ENCODE measurements around the gene FAM219A.
"Not testable (repeated sequence)": the region's sequence is repeated elsewhere in the genome, so short reads cannot be mapped to it uniquely, and the experiment has no call there.

FAM219A gene

DNA sequence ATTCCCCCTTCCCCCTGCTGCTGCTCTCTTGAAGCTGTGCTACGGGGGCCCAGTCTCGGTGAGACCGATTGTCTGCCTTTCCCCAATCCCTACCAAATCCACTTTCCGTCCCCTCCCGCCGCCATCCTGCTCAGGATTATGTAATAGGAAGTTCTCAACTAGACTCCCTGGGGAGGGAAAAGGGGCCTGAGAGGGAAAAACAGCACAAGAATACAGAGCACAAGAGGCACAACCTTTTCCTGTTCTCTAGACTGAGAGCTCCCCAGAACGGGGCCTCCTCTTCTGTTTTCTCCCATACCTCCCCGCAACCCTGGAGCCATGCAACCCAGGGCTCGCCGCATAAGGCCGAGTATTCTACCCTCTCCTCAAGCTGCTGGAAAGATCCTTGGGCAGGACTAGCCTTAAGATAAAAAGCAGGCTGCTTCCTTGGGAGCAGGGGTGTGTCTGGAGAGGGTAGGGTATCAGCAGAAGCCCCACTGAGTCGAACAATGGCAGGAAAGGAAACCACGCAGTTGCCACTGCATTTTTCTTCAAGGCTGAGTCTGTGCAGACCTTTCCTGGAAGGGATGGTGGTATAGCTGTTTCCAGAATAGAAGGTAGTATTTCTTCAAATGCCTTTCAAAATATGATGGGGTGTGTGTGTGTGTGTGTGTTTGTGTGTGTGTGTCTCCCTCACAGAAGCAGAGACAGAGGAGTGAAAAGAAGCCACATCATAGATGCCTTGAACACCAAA lies 94.6 kb downstream of the FAM219A start:
- no peak for DNase-seq (ENCODE audit: low read depth in 1 of 2, low spot score in 1 of 2)
- in situ Hi-C loops (cut with HindIII; ENCODE audit: low pct_unique_long_range_greater_than_20kb, low sequenced_read_pairs), result no loop called here
- TF ChIP-seq JUND (IDR thresholded peaks at IDR 0.05; ENCODE audit: low read depth), result no peak

DNA sequence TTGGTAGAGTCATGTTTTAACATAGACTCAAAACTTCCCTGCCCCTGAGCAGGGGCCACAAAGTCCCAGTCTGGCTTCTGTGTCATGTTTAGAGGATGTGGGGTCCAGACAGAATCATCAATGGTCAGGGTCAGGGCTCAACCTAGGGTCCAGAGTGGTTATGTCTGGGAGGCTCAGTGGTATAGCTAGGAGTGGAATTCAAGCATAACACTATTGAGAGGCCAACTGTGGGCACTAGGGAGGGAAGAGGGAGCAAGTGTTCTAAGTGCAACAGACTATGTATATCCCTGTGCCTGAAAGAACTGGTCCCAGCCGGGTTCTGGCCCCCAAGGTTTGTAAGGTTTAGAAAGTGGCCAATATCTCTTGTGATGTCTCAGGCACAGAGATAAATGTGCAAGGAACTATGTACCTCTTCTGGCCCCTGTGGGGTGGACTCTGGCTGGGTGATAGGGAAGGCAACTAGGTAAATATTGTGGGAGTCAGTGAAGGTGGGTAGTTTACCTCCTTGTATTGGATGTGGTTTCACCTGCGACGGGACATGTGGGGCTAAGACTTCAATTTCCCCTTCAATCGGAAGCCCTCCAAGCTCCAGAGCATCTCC lies 95.7 kb downstream of the FAM219A start:
- in situ Hi-C loops (cut with HindIII; ENCODE audit: low pct_unique_long_range_greater_than_20kb, low sequenced_read_pairs), result no loop called here
- no peak for TF ChIP-seq JUND (IDR thresholded peaks at IDR 0.05; ENCODE audit: low read depth)

DNA sequence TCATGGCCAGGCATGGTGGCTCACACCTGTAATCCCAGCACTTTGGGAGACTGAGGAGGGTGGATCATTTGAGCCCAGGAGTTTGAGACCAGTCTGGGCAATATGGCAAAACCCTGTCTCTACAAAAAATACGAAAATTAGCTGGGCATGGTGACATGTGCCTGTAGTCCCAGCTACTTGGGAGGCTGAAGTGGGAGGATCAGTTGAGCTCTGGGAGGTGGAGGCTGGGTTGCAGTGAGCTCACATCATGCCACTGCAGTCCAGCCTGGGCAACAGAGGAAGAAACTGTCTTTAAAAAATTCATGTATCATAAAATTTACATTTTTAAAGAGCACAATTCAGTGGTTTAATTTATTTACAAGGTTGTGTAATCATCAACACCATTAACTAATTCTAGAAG lies 105.4 kb downstream of the FAM219A start:
- in situ Hi-C loops (cut with HindIII; ENCODE audit: low pct_unique_long_range_greater_than_20kb, low sequenced_read_pairs), result not testable (repeated sequence)

More for the DNA sequence above, 95.7 kb downstream of the FAM219A start:
- no peak for DNase-seq (ENCODE audit: low read depth in 1 of 2, low spot score in 1 of 2)

DNA sequence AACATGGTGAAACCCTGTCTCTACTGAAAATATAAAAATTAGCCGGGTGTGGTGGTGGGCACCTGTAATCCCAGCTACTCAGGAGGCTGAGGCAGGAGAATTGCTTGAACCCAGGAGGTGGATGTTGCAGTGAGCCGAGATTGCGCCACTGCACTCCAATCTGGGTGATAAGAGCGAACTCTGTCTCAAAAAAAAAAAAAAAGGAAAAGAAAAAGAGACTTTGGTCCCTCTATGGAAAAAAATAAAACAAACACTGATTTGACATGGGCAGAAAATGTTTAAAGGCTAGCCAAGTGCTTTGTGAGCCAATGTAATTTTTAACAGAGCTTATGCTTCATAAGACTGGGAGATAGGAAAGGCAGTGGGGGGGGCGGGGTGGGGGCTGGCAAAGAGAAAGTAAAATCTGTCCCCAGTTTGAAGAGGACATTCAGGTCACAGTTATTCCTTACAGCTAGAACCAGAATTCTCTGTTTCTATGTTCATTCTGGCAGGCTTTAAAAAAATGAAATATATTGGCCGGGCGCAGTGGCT lies 106.2 kb downstream of the FAM219A start:
- DNase-seq (ENCODE audit: low read depth in 1 of 2, low spot score in 1 of 2); in situ Hi-C loops (cut with HindIII; ENCODE audit: low pct_unique_long_range_greater_than_20kb, low sequenced_read_pairs): not testable (repeated sequence)

More for the DNA sequence above, 105.4 kb downstream of the FAM219A start:
- DNase-seq (ENCODE audit: low read depth in 1 of 2, low spot score in 1 of 2), result not testable (repeated sequence)

DNA sequence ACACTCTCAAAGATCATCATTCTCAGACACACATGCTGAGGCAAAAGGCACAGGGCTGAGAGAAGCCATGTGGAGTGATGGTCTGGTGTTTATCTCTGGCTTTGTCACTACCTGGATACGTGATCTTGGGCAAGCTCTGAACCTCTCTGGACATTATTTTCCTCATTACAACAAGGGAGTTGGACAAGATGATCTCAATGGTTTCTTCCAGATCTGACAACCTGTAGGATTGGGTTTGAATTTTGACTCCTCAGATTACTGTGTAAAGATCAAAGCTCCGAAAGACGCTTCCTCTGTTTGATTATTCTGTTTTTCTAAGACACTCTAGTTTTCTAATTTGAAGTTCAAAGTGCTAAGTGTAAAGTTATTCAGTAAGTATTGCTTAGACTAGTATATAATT lies 109.0 kb downstream of the FAM219A start:
- no peak for DNase-seq (ENCODE audit: low read depth in 1 of 2, low spot score in 1 of 2)
- in situ Hi-C loops (cut with HindIII; ENCODE audit: low pct_unique_long_range_greater_than_20kb, low sequenced_read_pairs), result no loop called here
- no peak for TF ChIP-seq JUND (IDR thresholded peaks at IDR 0.05; ENCODE audit: low read depth)

Measured in T47D (cell line).